Vagina (tissue), 2 donors: ENCODE data around the gene TBC1D4.

ENCODE experiments used
- POLR2AphosphoS5 ChIP-seq, 2 donors: sonication (generic); formaldehyde crosslinking; IDR thresholded peaks; one replicate each; pipeline ENCODE4 v1.9.0; 2017; ENCODE audit warnings: antibody characterized with exemption in 2 of 2, mild to moderate bottlenecking in 2 of 2, low read depth in 1 of 2; ENCODE audit not compliant: insufficient read depth in 1 of 2
- TF ChIP-seq, protein P1 (sequence below), 3 experiments: fragments of 450-650 bp in 2 of 3; fragments of 200-600 bp in 1 of 3; sonication (generic) in 1 of 3; IDR thresholded peaks; one replicate each; pipeline ENCODE4 v1.5.1; 2017 to 2019; ENCODE audit warnings: antibody characterized with exemption in 3 of 3, mild to moderate bottlenecking in 2 of 3, moderate library complexity in 2 of 3

- TF ChIP-seq, protein P1, sequence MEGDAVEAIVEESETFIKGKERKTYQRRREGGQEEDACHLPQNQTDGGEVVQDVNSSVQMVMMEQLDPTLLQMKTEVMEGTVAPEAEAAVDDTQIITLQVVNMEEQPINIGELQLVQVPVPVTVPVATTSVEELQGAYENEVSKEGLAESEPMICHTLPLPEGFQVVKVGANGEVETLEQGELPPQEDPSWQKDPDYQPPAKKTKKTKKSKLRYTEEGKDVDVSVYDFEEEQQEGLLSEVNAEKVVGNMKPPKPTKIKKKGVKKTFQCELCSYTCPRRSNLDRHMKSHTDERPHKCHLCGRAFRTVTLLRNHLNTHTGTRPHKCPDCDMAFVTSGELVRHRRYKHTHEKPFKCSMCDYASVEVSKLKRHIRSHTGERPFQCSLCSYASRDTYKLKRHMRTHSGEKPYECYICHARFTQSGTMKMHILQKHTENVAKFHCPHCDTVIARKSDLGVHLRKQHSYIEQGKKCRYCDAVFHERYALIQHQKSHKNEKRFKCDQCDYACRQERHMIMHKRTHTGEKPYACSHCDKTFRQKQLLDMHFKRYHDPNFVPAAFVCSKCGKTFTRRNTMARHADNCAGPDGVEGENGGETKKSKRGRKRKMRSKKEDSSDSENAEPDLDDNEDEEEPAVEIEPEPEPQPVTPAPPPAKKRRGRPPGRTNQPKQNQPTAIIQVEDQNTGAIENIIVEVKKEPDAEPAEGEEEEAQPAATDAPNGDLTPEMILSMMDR (IDR thresholded peaks at IDR 0.05): no peak
- no peak for TF ChIP-seq POLR2AphosphoS5 (IDR thresholded peaks at IDR 0.05; ENCODE audit: insufficient read depth in 1 of 2, low read depth in 1 of 2)
Measured at GRCh38 chr13:75505327-75505726, 23.4 kb upstream of the TBC1D4 start.
